Measurements from ENCODE around the gene CASKIN2. TPM values are rescaled to one million over a fixed set of nuclear protein-coding genes. Genes with fewer than 3 reads are reported as not detected.

The CASKIN2 gene
- total and polyA plus RNA-seq, 11 donors = 19.5 to 51.2 (median 36.9) TPM

GRCh38 chr17:75506888-75507287, 8.4 kb downstream of the CASKIN2 start:
- Histone ChIP-seq H3K4me1 (peaks cover under 1 to 69% (median 37%) of the 10 kb centered on the region in 12 donors), H3K27ac (peak overlapping the region in 1 of 12 donors; percentile 87), H3K36me3 (peaks cover 0 to 81% (median 53%) of the 10 kb centered on the region in 9 donors), H3K4me3 (no peak overlapping the region), H3K27me3 (no peaks in the 10 kb centered on the region), H3K9me3 (no peaks in the 10 kb centered on the region)
- intact Hi-C loops (cut with DNase I) = no loop called here
- 89 to 91% (median 89%) methylated on average over 7 to 20 of the region's 20 CpGs for WGBS, 4 donors
- TF ChIP-seq CTCF (IDR thresholded peaks at IDR 0.05) (no peak), POLR2A (IDR thresholded peaks at IDR 0.05) (no peak)
- DNase-seq = peak in 1 of 5 donors; percentile 29
- no peak for ATAC-seq

- H3K9me3 ChIP-seq = no peaks in the 10 kb centered on the region
- TF ChIP-seq POLR2A (IDR thresholded peaks at IDR 0.05) = no peak
- no peak for TF ChIP-seq CTCF (IDR thresholded peaks at IDR 0.05)
- 85 to 93% (median 89%) methylated on average over 20 to 21 of the region's 21 CpGs for WGBS, 4 donors
- no peak for DNase-seq
- peaks cover 0 to 82% (median 53%) of the 10 kb centered on the region in 9 donors for H3K36me3 ChIP-seq
- peaks cover 0 to 69% (median 31%) of the 10 kb centered on the region in 12 donors for H3K4me1 ChIP-seq
- no peak overlapping the region for H3K4me3 ChIP-seq
- H3K27ac ChIP-seq = peak overlapping the region in 1 of 12 donors; percentile 87
- intact Hi-C loops (cut with DNase I) = no loop called here
- no peak for ATAC-seq
- H3K27me3 ChIP-seq = no peaks in the 10 kb centered on the region
These were observed 9.2 kb downstream of the CASKIN2 start for GRCh38 chr17:75506134-75506533.

GRCh38 chr17:75505640-75506039, 9.7 kb downstream of the CASKIN2 start:
- ATAC-seq (no peak), DNase-seq (no peak)
- no peaks in the 10 kb centered on the region for H3K9me3 ChIP-seq
- no peak overlapping the region for H3K4me3 ChIP-seq
- intact Hi-C loops (cut with DNase I) = no loop called here
- peaks cover 0 to 69% (median 28%) of the 10 kb centered on the region in 12 donors for H3K4me1 ChIP-seq
- no peak for TF ChIP-seq CTCF (IDR thresholded peaks at IDR 0.05)
- no peak overlapping the region for H3K27ac ChIP-seq
- H3K27me3 ChIP-seq = no peaks in the 10 kb centered on the region
- 80 to 82% (median 81%) methylated on average over 15 of the region's 15 CpGs for WGBS, 4 donors
- H3K36me3 ChIP-seq = peaks cover 0 to 82% (median 54%) of the 10 kb centered on the region in 9 donors

GRCh38 chr17:75505152-75505409, 10.3 kb downstream of the CASKIN2 start:
- no peaks in the 10 kb centered on the region for H3K9me3 ChIP-seq
- peaks cover 0 to 82% (median 55%) of the 10 kb centered on the region in 9 donors for H3K36me3 ChIP-seq
- peak in 1 of 5 donors; percentile 54 for DNase-seq
- peaks cover 0 to 68% (median 27%) of the 10 kb centered on the region in 12 donors for H3K4me1 ChIP-seq
- 84 to 93% (median 89%) methylated on average over 4 of the region's 4 CpGs for WGBS, 4 donors
- intact Hi-C loops (cut with DNase I) = no loop called here
- H3K27ac ChIP-seq = peak overlapping the region in 1 of 12 donors; percentile 18
- TF ChIP-seq POLR2A (IDR thresholded peaks at IDR 0.05) = no peak
- TF ChIP-seq CTCF (IDR thresholded peaks at IDR 0.05) = no peak
- no peak overlapping the region for H3K4me3 ChIP-seq
- H3K27me3 ChIP-seq = no peaks in the 10 kb centered on the region
- ATAC-seq = no peak

Measured in heart left ventricle (tissue), 16 donors.